ENCODE results near the gene FAM174C.

The FAM174C gene

DNA sequence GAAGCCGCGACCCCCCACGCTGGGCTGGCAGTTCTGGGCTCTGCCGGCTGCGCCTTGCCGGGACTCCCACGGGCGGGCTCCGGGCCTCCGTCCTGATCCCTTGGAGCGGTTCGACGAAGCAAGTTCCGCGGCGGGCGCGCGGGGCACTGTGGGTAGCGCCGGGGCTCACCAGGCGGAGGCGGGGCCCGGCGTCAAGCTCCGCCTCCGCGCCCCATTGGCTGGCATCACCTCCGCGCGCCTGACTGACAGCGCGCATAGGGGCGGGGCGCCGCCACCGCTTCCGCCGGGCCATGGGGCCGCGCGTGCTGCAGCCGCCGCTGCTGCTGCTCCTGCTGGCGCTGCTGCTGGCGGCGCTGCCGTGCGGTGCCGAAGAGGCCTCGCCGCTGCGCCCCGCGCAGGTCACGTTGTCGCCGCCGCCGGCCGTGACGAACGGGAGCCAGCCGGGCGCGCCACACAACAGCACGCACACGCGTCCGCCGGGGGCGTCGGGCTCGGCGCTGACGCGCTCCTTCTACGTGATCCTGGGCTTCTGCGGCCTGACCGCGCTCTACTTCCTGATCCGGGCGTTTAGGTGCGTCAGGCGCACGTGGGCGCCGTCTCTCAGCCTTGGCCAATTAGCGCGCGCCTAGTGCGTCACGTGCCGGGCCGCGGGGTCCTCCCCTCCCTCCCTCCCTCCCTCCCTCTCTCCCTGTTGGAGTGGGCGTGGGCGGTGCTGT is at the start of gene FAM174C:
TSS of gene FAM174C (plus strand) at position 271 of the 716 bp plus-strand sequence. CDS start at position 291, 20 bp downstream.
- Histone ChIP-seq H3K4me3 (ENCODE audit: low read length) (peak within 1 kb of the TSS; percentile 81), H3K27me3 (ENCODE audit: control insufficient read depth, insufficient read depth, low read length) (no peaks in the 10 kb centered on the region), H3K4me1 (ENCODE audit: control insufficient read depth, insufficient read depth, low read length) (peaks cover 51% of the 10 kb centered on the region), H3K36me3 (ENCODE audit: control insufficient read depth, insufficient read depth, low read length) (peaks cover 35% of the 10 kb centered on the region), H3K9ac (ENCODE audit: low read length) (peak within 1 kb of the TSS; percentile 79), H3K27ac (ENCODE audit: low read depth, low read length) (peak within 1 kb of the TSS; percentile 99)

DNA sequence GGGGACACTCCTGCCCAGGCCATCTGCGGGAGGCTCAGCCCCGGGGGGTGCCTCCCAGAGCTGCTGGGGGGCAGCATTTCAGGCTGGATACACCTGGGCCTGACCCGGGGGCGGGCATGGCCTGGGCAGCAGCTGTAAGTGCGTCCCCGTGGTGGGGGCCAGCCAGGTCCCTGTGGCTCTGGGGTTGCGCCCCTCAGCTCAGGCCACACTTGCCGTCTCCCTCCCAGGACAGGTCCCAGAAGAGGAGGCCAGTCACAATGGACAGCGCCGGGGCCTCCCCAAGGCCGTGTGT is 49.2 kb upstream of the FAM174C start:
- no peaks in the 10 kb centered on the region for H3K4me1 ChIP-seq (ENCODE audit: control insufficient read depth, insufficient read depth, low read length)

DNA sequence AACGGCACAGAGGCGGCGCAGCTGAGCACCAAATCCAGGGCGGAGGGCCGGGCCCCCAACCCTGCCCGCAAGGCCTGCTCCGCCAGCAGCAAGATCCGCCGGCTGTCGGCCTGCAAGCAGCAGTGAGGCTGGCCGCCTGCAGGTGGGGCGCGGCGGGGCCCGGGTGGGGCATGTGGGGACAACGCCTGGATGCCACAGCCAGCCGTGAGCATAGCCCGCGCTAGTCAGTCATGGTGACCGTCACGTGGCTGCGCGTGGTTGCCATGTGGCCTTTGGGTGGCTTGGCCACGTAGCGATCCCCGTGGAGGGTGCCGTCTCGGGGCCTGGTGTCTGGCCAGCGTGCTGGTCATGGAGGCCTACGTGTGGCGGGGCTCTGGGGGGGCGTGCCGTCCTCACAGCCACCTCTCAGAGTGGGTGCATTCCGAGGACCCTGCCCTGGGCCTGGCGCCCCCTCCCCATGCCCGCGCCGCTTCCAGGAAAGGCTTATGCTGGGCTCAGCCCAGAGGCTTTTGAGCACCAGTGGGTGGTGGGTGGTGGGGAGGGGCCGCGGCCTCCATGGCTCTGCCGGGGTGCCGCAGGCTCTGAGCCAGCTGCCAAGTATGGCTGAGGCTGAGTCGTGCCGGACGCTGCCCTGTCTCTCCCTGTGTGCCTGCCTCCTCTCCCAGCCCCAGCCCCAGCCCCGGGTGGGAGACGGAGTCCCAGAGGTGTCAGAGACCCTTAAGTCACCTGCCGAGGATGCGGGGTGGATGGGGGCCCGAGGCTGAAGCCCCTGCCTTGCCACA is 48.6 kb upstream of the FAM174C start:
- Histone ChIP-seq H3K36me3 (ENCODE audit: control insufficient read depth, insufficient read depth, low read length) (peaks cover 11% of the 10 kb centered on the region), H3K27ac (ENCODE audit: low read depth, low read length) (no peak overlapping the region), H3K27me3 (ENCODE audit: control insufficient read depth, insufficient read depth, low read length) (no peaks in the 10 kb centered on the region), H3K4me1 (ENCODE audit: control insufficient read depth, insufficient read depth, low read length) (no peaks in the 10 kb centered on the region), H3K9ac (ENCODE audit: low read length) (no peak overlapping the region), H3K4me3 (ENCODE audit: low read length) (no peak overlapping the region)

More for the DNA sequence above, 49.2 kb upstream of the FAM174C start:
- no peak overlapping the region for H3K9ac ChIP-seq (ENCODE audit: low read length)
- H3K27me3 ChIP-seq (ENCODE audit: control insufficient read depth, insufficient read depth, low read length), result no peaks in the 10 kb centered on the region
- peaks cover 11% of the 10 kb centered on the region for H3K36me3 ChIP-seq (ENCODE audit: control insufficient read depth, insufficient read depth, low read length)
- H3K27ac ChIP-seq (ENCODE audit: low read depth, low read length), result no peak overlapping the region
- no peak overlapping the region for H3K4me3 ChIP-seq (ENCODE audit: low read length)

DNA sequence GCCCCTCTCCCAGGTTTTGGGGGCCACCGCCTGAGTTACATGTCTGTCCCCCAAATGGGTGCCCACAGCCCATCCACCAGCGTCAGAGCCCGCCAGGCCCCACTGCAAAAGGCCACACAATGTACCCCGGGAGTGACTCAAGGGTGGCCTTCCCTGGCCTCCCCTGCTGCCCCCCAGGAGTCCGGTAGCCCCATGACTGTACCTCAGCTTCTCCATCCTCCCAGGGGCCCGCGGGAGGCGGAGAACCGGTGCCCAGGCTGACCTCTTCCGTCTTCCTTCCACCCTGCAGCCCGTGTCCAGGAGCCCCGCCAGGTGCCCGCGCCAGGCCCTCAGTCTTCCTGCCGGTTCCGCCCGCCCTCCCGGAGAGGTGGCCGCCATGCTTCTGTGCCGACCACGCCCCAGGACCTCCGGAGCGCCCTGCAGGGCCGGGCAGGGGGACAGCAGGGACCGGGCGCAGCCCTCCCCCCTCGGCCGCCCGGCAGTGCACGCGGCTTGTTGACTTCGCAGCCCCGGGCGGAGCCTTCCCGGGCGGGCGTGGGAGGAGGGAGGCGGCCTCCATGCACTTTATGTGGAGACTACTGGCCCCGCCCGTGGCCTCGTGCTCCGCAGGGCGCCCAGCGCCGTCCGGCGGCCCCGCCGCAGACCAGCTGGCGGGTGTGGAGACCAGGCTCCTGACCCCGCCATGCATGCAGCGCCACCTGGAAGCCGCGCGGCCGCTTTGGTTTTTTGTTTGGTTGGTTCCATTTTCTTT is 47.9 kb upstream of the FAM174C start:
- Histone ChIP-seq H3K9ac (ENCODE audit: low read length) (no peak overlapping the region), H3K4me3 (ENCODE audit: low read length) (no peak overlapping the region), H3K27me3 (ENCODE audit: control insufficient read depth, insufficient read depth, low read length) (no peaks in the 10 kb centered on the region), H3K36me3 (ENCODE audit: control insufficient read depth, insufficient read depth, low read length) (peaks cover 9% of the 10 kb centered on the region), H3K27ac (ENCODE audit: low read depth, low read length) (no peak overlapping the region), H3K4me1 (ENCODE audit: control insufficient read depth, insufficient read depth, low read length) (peaks cover 4% of the 10 kb centered on the region)

DNA sequence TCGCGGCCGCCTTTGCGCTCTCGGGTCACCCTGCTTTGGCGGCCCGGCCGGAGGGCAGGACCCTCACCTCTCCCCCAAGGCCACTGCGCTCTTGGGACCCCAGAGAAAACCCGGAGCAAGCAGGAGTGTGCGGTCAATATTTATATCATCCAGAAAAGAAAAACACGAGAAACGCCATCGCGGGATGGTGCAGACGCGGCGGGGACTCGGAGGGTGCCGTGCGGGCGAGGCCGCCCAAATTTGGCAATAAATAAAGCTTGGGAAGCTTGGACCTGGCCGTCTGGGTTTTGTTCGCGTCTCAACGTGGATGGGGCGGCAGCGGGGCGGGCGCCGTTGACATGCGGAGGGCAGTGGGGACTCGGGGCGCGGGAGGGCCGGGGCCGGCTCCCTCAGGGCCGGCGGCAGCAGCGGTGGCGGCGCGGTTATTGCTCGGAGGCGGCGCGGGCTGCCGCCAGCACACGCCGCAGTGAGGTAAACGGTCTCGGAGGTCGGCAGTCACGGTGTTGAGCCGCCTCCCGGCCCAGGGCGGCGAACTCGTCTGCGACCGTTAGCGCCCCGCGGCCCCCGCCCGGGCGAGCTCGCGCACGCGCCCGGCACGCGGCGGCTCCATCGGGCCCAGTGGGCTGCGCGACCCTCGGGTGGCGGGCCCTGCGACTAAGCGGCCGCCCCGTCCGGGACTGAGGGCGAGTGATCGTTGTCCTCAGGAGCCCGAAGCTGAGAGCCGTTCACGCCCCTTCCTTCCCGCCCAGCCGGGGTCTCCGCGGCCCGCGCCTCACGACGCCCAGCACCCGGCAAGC is 47.0 kb upstream of the FAM174C start:
- H3K36me3 ChIP-seq (ENCODE audit: control insufficient read depth, insufficient read depth, low read length), result peaks cover 1% of the 10 kb centered on the region
- no peak overlapping the region for H3K27ac ChIP-seq (ENCODE audit: low read depth, low read length)
- no peak overlapping the region for H3K4me3 ChIP-seq (ENCODE audit: low read length)
- H3K27me3 ChIP-seq (ENCODE audit: control insufficient read depth, insufficient read depth, low read length), result no peaks in the 10 kb centered on the region
- no peak overlapping the region for H3K9ac ChIP-seq (ENCODE audit: low read length)
- H3K4me1 ChIP-seq (ENCODE audit: control insufficient read depth, insufficient read depth, low read length), result peaks cover 6% of the 10 kb centered on the region

DNA sequence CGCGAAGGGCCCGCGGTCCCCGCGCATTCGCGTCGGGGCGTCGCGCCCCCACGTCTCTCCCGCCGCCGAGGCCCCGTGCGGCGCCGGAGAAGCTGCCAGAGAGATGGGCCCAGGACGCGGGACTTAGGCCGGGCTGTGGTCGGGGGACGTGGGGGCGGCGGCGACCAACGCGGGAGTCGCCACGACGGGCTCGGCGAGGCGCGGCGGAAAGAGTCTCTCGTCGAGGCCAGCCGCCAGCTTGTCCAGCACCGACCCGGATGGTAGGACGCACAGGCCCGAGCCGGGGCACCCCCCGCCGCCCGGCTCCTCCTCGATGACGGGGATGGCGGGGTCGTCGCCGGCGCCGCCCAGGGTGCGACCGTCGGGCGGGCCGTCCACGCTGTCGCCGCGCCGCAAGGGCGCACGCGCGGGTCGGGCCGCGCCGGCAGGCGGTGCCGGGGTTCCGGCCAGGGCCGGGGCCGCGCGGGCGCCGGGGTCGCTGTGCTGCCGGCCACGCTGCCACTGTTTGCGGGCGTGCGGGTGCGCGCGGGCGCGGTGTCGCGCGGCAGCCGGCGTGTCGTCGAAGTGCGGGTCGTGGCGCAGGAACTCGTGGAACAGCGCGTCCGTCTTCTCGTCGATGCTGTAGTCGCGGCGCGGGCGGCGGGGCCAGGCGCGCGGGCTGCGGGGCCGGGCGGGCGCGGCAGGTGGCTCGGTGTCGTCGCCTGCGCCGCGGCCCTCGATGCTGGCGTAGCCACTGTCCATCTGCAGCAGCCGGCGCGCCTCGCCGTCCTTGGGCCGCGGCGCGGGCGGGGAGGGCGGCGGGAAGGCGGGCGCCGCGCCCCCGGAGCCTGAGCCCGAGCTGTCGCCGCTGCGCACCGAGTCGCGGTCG is 46.0 kb upstream of the FAM174C start:
- Histone ChIP-seq H3K4me3 (ENCODE audit: low read length) (no peak overlapping the region), H3K9ac (ENCODE audit: low read length) (no peak overlapping the region), H3K27me3 (ENCODE audit: control insufficient read depth, insufficient read depth, low read length) (no peaks in the 10 kb centered on the region), H3K4me1 (ENCODE audit: control insufficient read depth, insufficient read depth, low read length) (peaks cover 6% of the 10 kb centered on the region), H3K36me3 (ENCODE audit: control insufficient read depth, insufficient read depth, low read length) (no peaks in the 10 kb centered on the region), H3K27ac (ENCODE audit: low read depth, low read length) (no peak overlapping the region)

DNA sequence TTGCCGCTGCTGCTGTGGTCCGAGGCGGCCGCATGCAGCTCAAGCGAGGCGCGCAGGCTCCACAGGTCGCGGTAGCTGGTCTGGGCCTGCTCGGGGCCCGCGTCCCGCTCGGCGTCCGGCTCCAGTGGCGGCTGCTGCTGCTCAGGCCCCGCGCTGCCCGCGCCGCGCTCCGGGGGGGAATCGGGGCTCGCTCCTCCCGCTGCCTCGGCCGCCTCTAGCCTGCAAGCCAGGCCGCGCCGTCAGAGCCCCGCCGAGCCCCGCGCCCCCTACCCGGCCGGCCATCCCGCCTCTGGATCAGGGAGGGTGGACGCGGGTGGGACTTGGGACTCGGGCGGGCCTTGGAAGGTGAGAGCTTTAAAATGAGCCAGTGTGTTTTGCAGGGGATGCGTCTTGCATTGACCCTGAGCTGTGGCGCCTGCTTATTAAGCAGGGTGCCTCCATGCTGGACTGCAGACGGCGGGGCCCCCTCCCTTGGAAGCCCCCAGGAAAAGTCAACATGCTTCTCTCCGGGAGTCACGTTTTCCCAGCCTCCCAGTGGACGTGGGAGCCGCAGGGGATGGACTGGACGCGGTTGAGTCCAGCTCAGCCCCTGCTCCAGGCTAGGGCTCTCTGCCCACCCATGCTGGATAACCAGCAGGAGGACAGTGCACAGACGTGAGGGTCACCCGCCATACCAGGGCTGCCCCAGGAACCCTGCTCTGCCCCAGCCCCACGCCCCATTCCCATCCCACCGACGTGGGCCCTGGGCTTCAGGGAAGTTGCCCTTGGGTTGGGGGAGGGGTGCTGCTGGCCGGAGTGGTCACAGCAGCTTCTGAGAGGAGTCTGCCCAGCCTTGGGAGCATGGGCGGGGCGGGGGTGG is 45.2 kb upstream of the FAM174C start:
- H3K9ac ChIP-seq (ENCODE audit: low read length), result no peak overlapping the region
- H3K27me3 ChIP-seq (ENCODE audit: control insufficient read depth, insufficient read depth, low read length), result no peaks in the 10 kb centered on the region
- no peak overlapping the region for H3K27ac ChIP-seq (ENCODE audit: low read depth, low read length)
- H3K4me3 ChIP-seq (ENCODE audit: low read length), result no peak overlapping the region
- peaks cover 6% of the 10 kb centered on the region for H3K4me1 ChIP-seq (ENCODE audit: control insufficient read depth, insufficient read depth, low read length)
- H3K36me3 ChIP-seq (ENCODE audit: control insufficient read depth, insufficient read depth, low read length), result no peaks in the 10 kb centered on the region

DNA sequence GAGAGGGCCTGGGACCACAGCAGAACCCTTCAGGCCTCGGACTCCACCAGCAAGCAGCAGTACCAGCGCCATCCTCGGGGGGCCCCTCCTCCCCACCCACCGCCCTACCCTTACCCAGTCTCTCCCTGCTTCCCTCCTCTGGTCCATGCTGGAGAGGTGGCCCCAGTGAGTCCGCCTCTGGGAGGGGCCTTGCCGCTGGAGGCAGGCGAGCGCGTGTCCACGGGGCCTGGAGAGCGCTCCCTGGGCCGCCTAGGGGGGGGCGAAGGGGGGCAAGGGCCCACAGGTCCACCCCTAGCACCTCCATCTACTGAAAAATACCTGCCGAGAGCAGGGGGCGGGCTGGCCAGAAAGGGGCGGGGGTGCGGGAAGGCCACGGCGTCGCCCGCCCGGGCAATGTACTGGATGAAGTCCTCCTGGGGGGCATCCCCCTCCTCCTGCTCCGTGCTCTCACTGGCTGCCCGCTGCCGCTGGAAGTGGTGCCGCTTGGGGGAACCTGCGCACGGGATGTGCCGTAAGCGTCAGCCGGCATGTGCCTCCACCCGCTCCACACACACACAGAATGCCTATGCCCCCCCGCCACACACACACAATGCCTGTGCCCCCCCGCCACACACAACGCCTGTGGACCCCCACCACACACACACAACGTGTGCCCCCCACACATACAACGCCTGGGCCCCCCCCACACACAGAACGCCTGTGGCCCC is 44.4 kb upstream of the FAM174C start:
- no peak overlapping the region for H3K4me3 ChIP-seq (ENCODE audit: low read length)
- H3K27ac ChIP-seq (ENCODE audit: low read depth, low read length), result no peak overlapping the region
- peaks cover 6% of the 10 kb centered on the region for H3K4me1 ChIP-seq (ENCODE audit: control insufficient read depth, insufficient read depth, low read length)
- no peak overlapping the region for H3K9ac ChIP-seq (ENCODE audit: low read length)
- no peaks in the 10 kb centered on the region for H3K36me3 ChIP-seq (ENCODE audit: control insufficient read depth, insufficient read depth, low read length)
- no peaks in the 10 kb centered on the region for H3K27me3 ChIP-seq (ENCODE audit: control insufficient read depth, insufficient read depth, low read length)

DNA sequence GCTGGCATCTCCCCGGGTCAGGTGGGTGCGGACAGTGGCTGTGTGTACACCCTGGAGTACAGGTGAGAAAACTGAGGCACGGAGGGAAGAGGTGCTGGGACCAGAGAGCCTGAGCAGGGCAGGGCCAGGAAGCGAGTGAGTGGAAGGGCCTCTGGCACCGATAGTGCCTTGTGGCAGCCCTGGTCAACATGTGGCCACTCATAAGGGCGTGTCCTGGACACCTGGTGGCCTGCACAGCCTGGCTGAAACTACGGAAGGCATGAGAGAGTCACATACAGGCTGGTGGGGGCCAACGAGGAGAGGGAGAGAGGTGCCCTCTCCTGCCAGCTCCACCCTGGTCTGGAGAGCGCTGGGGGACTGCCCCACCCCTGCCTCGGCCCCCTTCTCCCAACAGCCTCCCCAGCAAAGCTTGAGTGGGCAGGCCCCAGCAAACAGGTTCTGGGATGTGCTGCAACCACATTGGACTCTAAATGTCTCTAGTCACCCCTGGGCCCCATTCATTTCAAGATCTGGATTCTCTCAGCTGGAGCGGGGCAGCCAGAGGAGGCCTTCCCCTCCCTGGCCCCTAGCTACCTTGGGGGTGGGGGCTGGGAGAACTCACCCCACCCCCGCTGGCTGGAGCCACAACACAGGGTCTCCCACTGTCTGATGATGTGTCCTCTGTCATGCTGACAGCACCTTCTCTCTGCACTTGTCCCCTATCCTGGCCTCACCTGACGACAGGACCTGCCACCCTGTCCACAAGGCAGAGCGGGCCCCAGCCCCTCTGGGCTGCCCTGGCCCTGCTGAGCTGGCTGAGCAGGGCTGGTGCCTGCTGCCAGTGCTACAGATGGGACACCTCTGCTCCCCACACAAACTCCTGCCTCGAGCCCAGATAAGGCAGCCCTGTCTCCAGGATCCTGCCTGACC is 43.3 kb upstream of the FAM174C start:
- no peak overlapping the region for H3K4me3 ChIP-seq (ENCODE audit: low read length)
- H3K4me1 ChIP-seq (ENCODE audit: control insufficient read depth, insufficient read depth, low read length), result peaks cover 6% of the 10 kb centered on the region
- H3K9ac ChIP-seq (ENCODE audit: low read length), result no peak overlapping the region
- H3K27me3 ChIP-seq (ENCODE audit: control insufficient read depth, insufficient read depth, low read length), result peaks cover 1% of the 10 kb centered on the region
- H3K36me3 ChIP-seq (ENCODE audit: control insufficient read depth, insufficient read depth, low read length), result no peaks in the 10 kb centered on the region
- peak overlapping the region; percentile 40 for H3K27ac ChIP-seq (ENCODE audit: low read depth, low read length)

DNA sequence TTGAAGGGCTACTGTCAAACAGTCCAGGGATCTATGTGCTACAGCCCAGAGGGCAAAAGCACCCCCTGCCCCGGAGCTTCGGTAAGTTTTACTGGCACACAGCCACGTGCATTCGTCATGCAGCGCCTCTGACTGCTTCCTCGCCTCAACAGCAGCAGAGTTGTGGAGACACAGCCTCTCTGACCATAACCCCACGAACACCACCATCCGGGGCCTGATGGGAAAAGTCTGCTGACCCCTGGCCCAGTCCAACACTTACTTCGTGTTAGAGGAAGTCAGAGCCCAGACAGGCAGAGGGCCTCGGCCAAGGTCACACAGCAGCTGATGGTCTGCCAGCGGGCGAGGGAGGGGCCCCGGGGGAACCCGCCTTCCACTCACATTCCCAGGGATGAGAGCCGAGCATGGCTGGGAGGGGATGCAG is 42.7 kb upstream of the FAM174C start:
- Histone ChIP-seq H3K27ac (ENCODE audit: low read depth, low read length) (peak overlapping the region; percentile 40), H3K36me3 (ENCODE audit: control insufficient read depth, insufficient read depth, low read length) (no peaks in the 10 kb centered on the region), H3K27me3 (ENCODE audit: control insufficient read depth, insufficient read depth, low read length) (peaks cover 4% of the 10 kb centered on the region), H3K4me1 (ENCODE audit: control insufficient read depth, insufficient read depth, low read length) (peaks cover 6% of the 10 kb centered on the region), H3K9ac (ENCODE audit: low read length) (no peak overlapping the region), H3K4me3 (ENCODE audit: low read length) (no peak overlapping the region)

All from rectal smooth muscle tissue (tissue), 1 donor.